Measurements from ENCODE around the gene TAC4. TPM values are rescaled to one million over a fixed set of nuclear protein-coding genes. Genes with fewer than 3 reads are reported as not detected.

The TAC4 gene
- total and polyA plus RNA-seq, 2 of the 13 experiments (the other 11 are each of a cell fraction or from before 2014, with no cell fraction given) = not detected

- TF ChIP-seq TIGD3 (CRISPR knock-in tag; IDR thresholded peaks at IDR 0.05; ENCODE audit: borderline replicate concordance) (no peak), ZSCAN21 (CRISPR knock-in tag; IDR thresholded peaks at IDR 0.05; ENCODE audit: borderline replicate concordance) (0 out of 2 replicates have a peak, but pooled peaks have one; percentile 21), ZNF678 (CRISPR knock-in tag; IDR thresholded peaks at IDR 0.05) (no peak), MAF1 (CRISPR knock-in tag; IDR thresholded peaks at IDR 0.05; ENCODE audit: borderline replicate concordance) (no peak), MED8 (CRISPR knock-in tag; IDR thresholded peaks at IDR 0.05; ENCODE audit: insufficient replicate concordance) (no peak), ZNF546 (CRISPR knock-in tag; conservative IDR thresholded peaks at IDR 0.05) (no peak), TRIM22 (IDR thresholded peaks at IDR 0.05) (no peak), ZBTB20 (CRISPR knock-in tag; IDR thresholded peaks at IDR 0.05; ENCODE audit: borderline replicate concordance, low read depth) (peak; percentile 72; the same call in 1 of the 2 replicates), KAT2B (IDR thresholded peaks at IDR 0.05; ENCODE audit: borderline replicate concordance, low read depth, low read length) (no peak), BATF2 (CRISPR knock-in tag; IDR thresholded peaks at IDR 0.05) (0 out of 2 replicates have a peak, but pooled peaks have one; percentile 47), ATF7-NPFF (CRISPR knock-in tag; IDR thresholded peaks at IDR 0.05; ENCODE audit: low read depth) (no peak), JUN (CRISPR knock-in tag; IDR thresholded peaks at IDR 0.05) (0 out of 2 replicates have a peak, but pooled peaks have one; percentile 42), PAWR (CRISPR knock-in tag; IDR thresholded peaks at IDR 0.05; ENCODE audit: borderline replicate concordance) (no peak), ARID4A (CRISPR knock-in tag; IDR thresholded peaks at IDR 0.05; ENCODE audit: borderline replicate concordance) (no peak; the same call in 1 of the 2 replicates), BCL6 (CRISPR knock-in tag; IDR thresholded peaks at IDR 0.05) (no peak), NR2F2 (IDR thresholded peaks at IDR 0.05; ENCODE audit: borderline replicate concordance, low read depth) (no peak), SETDB1 (CRISPR knock-in tag; IDR thresholded peaks at IDR 0.05; ENCODE audit: borderline replicate concordance) (no peak)
Measured at GRCh38 chr17:49861150-49861884, 13.4 kb upstream of the TAC4 start (continued).

Data from HepG2 (cell line).